ENCODE measurements around the gene TXNDC12.
"Not testable (repeated sequence)": the region's sequence is repeated elsewhere in the genome, so short reads cannot be mapped to it uniquely, and the experiment has no call there.

Gene TXNDC12

DNA sequence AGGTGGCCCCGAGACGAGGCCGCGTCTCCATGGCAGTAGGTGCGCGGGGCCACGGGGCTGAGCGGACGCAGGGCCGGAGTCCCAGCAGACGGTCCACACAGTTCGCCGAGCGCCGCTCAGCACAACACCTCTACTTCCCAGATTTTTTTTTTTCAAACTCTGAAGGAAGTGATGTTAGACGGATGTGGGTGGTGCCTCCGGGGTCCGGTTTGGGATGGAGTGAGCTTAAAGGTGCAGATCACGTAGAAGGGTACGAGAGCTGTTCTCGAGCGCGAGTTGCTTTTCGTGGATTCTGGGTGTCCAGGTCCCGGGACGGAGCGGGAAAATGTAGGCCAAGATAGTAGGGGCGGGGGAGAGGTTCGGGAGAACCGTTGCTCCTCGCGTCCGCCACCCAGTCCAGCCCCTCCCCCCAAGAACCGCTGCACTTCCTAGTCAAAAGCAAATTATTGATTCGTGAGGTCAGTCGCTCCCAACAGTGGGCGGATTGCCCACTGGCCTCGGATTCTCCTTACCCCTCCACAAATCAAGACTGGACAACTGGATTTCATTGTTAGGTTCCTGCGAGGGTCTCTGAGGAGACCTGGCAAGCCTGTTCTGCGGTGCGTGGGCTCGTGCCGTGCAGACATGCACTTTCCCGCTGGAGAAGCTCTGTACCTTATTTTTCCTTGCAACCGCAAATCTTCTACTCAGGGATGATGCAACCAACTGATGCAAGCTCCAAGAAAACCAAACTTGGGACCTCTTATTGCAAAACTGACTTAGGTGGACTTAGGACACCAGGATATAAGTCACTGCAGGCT, at the start of gene TXNDC12:
TSS of gene TXNDC12 (minus strand) at position 126 of the 800 bp plus-strand sequence. CDS start at position 31, 95 bp downstream.
- DNase-seq (ENCODE audit: low read depth, low spot score) = peak; percentile 25

DNA sequence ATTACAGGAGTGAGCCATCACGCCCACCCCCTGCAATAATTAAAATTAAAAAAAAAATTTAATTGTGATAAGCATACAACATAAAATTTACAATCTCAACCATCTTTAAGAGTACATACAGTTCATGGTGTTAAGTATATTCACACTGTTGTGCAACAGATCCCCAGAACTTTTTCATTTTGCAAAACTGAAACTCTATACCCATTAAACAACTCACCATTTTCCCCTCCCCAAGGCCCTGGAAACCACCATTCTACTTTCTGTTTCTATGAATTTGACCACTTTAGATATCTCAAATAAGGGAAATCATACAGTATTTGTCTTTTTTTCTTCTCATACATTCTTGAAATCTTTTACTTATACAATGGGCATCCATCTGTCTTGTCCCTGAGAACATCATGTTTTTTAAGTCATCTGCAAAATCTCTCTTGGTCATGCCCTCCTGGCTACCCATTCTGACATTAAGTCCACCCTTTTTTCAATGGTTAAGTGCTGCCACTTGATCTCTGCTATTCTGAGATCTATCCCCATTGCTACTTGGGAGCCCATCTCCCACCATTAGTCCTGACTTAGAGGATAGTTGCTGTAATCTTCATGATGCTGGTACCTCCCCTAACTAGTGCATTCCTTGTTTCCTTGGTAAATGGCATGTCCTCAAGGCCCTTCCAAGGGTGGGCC, 47.5 kb upstream of the TXNDC12 start:
- DNase-seq (ENCODE audit: low read depth, low spot score) = no peak

DNA sequence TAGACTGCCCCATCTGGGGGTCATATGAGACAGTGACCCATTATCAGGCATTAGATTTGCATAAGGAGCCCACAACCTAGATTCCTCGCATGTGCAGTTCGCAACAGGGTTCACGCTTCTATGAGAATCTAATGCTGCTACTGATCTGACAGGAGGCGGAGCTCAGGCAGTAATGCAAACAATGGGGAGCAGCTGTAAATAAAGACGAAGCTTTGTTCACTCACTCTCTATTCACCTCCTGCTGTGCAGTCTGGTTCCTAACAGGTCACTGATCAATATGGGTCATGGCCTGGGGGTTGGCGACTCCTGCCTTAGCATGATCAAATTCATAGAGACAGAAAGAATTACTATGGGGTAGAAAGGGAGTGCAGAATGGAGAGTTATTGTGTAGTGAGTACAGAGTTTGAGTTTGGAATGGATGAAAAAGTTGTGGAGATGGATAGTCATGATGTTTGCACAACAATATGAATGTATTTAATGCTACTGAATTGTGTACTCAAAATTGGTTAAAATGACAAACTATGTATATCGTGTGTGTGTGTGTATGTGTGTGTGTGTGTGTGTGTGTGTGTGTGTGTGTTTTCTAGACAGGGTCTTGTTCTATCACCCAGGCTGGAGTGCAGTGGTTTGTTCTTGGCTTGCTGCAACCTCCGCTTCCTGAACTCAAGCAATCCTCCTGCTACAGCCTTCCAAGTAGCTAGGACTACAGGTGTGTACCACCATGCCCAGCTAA, 43.3 kb upstream of the TXNDC12 start:
- DNase-seq (ENCODE audit: low read depth, low spot score) = no peak

DNA sequence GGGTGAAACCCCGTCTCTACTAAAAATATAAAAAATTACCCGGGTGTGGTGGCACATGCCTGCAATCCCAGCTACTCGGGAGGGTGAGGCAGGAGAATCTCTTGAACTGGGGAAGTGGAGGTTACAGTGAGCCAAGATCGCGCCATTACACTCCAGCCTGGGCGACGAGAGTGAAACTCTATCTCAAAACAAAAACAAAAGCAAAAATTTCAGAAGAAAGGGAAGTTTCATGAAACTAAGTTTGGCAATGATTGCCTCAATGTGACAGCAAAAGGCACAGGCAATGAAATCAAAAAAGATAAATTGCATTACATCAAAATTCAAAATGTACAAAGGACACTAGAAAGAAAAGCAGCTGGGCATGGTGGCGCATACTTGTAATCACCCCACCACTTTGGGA, 41.2 kb upstream of the TXNDC12 start:
- DNase-seq (ENCODE audit: low read depth, low spot score) = no peak

DNA sequence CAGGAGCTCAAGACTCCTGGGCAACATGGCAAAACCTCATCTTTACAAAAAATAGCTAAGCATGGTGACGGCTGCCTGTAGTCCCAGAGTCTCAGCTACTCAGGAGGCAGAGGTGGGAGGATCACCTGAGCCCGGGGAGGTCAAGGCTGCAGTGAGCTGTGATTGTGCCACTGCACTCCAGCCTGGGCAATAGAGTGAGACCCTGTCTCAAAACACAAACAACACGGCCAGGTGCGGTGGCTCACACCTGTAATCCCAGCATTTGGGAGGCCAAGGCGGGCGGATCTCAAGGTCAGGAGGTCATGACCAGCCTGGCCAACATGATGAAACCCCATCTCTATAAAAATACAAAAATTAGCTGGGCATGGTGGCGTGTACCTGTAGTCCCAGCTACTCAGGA, 39.3 kb upstream of the TXNDC12 start:
- not testable (repeated sequence) for DNase-seq (ENCODE audit: low read depth, low spot score)

DNA sequence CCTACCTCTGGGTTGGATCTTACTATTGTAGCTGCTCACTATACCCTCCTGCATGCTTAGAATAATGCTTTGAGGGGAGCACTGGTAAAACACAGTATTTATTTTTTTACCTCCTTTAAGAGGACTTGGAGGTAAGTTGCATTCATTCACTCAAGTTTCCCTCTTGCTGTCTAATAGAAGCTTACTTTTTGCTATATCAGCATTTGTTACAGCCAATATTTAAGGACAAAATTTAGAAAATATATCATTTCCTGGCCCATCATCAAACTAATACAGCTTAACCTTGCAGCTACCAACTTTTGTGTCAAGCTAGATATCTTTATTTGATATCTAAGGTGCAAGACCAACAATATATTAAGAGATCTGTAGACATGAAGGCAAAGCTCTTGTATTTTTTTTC, 32.9 kb upstream of the TXNDC12 start:
- not testable (repeated sequence) for DNase-seq (ENCODE audit: low read depth, low spot score)

DNA sequence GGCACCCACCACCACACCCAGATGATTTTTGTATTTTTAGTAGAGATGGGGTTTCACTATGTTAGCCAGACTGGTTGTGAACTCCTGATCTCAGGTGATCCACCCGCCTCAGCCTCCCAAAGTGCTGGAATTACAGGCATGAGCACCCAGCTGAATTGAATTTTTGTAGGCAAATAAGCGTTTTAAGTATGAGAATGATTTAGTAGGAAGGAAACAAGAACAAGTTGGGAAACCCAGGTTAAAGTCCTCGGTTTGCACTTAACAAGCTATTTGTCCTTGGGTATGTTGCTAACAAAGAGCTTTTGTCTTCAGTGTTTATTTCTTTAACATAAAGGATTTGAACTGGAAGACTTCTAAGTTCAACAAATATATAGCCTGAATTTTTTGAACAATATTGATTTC, 25.0 kb upstream of the TXNDC12 start:
- DNase-seq (ENCODE audit: low read depth, low spot score) = no peak

DNA sequence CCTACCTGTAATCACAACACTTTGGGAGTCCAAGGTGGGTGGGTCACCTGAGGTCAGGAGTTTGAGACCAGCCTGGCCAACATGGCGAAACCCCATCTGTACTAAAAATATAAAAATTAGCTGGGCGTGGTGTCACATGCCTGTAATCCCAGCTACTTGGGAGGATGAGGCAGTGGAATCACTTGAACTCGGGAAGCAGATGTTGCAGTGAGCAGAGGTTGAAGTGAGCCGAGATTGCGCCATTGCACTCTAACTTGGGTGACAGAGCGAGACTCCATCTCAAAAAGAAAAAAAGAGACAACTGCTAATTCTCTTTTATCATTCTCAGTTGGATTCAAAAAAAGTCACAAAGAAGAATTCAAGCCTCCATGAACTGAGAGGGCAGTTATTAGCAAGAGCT, 22.3 kb upstream of the TXNDC12 start:
- not testable (repeated sequence) for DNase-seq (ENCODE audit: low read depth, low spot score)

DNA sequence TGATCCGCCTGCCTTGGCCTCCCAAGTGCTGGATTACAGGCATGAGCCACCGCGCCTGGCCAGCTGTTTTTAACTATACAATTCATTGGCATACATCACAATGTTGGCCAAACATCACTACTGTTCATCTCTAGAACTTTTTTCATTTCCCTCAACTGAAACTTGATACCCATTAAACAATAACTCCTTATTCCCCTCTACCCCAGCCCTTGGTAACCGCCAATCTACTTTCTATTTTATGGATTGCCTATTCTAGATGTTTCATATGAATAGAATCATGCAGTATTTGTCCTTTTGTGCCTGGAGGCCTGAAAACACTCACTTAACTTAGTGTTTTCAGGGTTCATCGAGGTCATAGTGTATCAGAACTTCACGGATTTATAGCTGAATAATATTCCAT, 17.3 kb upstream of the TXNDC12 start:
- no peak for DNase-seq (ENCODE audit: low read depth, low spot score)

DNA sequence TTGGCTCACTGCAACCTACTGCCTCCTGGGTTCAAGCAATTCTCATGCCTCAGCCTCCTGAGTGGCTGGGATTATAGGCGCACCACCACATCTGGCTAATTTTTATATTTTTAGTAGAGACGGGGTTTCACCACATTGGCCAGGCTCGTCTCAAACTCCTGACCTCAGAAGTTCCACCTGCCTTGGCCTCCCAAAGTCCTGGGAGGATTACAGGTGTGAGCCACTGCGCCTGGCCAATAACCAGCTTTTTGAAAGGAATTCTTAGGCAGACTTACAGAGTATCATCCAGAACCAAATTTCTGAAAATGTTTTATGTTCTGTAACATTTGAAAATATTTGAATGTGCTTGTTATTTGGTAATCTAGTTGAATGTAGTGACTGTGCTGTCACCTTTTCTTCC, 15.7 kb upstream of the TXNDC12 start:
- no peak for DNase-seq (ENCODE audit: low read depth, low spot score)

DNA sequence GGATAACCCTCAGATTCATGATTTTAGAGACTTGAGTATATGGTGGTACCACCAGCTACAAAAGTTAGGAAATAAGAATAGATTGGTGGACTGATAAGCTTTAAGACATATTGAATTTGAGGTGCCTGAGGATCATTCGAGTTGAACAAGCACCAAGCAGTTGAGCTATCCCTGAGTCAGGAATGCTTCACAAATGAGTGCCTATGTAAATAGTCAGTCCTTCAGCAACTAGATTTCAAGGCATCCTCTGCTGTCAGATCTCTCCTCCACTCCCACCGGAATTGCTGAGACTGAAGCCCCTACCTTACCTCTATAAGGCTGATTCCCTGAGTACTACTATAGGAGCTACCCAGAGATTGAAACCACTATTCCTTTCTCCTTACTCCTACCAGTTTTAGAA, 8.2 kb upstream of the TXNDC12 start:
- no peak for DNase-seq (ENCODE audit: low read depth, low spot score)

DNA sequence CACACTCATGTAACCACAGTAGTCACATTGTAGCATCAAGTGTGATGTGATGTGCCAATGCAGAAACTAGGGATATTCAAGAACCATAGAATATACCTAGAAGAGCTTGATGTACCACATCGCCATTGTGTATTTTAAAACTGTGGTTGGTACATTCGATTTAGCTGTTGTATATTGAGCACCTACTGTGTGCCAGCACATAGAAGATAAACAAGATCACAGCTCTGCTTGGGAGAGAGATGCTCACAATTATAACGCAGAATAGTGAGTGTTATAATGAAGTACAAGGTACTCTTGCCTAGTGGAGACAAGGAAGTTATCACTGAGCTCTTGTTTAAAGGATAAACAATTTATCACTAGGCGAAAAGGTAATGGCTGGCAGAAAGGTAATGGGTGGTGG, 5.8 kb upstream of the TXNDC12 start:
- DNase-seq (ENCODE audit: low read depth, low spot score) = no peak

DNA sequence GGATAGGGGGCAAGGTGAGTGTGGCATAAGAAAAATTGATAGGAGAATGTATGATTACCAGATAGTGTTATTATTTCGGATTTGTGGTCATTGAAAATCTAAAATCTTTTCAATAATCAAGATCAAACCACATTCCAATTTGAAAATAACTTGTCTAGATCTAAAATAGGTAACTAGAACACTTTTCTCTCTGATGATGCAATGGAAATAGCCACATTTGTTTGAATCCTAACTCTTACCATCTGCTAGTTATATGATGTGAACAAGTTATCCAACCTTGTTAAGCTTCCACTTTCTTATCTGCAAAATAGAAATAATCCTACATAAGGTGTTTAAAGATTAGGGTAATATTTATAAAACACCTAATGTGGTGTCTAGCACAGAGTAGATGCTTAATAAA, 4.9 kb upstream of the TXNDC12 start:
- DNase-seq (ENCODE audit: low read depth, low spot score) = no peak

DNA sequence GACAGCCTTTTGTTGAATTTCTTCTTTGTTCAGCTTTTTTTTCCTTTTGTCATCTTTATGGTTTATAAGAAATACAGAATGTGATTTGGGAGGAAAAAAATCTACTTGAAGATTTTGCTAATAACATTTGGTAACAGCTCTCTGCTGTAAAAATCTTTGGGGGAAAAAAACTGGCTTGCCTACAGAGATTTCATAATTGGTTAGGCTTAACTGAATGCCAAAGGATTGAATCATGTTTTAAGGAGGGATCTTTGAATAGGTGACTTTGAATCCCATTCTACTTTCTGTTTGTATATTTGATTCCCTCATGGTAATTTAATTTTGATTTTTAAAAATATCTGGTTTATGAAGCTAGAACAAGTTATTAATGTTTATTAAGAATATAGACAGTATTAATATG, 4.3 kb upstream of the TXNDC12 start:
- DNase-seq (ENCODE audit: low read depth, low spot score) = no peak

DNA sequence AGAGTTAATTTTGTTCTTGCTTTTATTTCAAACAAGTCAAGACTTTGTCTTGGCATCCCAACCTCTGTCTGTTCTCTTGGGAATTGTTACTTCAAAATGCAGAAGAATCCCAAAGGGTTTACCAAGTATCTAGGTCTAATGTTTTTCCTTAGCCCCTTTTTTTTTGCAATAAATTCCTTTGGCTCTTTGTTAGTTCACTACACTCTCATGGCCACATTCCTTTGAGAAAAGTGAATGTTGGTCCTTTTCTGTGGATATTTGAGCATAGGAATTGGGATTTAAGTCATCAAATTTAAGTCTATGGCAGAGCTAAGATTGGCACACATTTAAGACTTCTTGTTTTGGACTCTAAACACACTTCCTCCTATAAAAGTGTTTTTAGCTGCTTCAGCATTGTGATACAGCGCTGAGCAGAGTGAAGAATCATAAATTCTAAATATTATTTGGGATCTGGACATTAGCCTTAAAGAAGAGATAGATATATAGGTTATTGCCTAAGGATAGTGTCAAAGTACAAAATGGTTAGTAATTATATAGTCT, 3.0 kb upstream of the TXNDC12 start:
- no peak for DNase-seq (ENCODE audit: low read depth, low spot score)

DNA sequence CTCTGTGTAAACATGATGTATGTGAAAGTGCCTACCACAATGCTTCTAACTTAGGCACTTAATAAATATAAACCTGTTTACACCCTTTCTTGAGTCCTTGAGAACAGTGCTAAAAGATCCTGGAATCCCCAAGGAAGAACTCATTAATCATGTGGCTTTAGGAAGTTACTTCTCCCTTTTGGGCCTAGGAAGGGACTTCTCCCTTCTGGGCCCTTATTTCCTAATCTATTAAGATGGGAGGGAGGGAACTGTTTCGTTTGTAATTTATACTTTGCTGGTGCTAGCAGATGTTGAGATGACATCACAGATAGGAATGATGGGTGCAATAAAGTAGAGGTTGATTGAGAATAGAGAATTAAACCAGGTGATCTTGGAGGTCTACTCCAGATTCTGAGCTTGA, 2.3 kb upstream of the TXNDC12 start:
- DNase-seq (ENCODE audit: low read depth, low spot score) = no peak

DNA sequence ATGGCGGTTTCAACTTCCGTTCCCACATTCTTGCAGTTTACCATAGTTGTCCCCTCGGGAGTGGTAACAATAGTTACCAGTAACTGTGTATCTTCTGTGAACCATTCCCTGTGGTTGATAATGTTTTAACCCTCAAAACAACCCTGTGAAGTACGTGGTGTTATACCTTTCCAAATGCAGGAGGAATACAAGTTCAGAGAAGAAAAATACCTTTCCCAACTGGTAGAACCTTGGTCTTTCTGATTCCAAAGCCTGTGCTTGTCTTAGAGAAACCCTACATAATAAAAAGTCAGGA, 1.9 kb upstream of the TXNDC12 start:
- DNase-seq (ENCODE audit: low read depth, low spot score) = no peak

DNA sequence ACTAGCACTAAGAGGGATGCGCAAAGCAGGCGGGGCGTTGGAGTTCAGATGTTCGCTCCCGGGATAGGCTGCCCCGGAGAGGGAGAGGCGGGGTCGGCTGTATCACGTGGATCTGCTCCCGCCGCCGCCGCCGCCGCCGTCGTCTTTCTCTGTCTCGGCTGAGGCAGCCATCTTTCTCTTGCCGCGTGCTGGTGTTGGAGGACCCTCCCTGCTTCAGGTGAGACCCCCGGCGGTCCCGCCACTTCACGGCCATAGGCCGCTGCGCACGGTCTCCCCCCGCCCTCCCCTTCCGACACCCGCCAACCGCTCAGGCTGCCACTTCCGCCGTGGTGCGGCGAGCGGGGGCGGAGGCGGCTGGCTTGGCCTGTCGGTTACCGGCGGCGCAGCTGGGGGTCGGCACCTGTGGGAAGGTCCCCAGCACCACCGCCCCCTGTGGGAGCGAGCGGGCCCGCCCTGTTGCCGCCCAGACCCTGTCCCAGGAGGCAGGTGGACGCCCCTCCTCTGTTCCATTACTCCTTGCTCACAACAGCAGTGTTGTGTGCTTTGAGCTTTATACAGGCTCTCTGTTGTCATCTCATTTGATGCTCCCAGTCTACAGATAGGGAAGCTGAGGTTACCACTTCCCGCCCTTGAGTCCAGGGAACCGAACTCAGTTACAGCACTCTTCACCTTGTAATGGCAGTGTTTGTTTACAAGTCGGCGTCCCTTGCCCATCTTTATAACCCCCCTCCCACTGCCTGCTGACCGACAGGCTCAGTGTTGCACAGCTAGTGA, 1.4 kb upstream of the TXNDC12 start, which contains the start of gene BTF3L4:
TSS of gene BTF3L4 (plus strand) at position 133 of the 774 bp plus-strand sequence. CDS start 3,553 bp downstream, outside the sequence.
- peak; percentile 89 for DNase-seq (ENCODE audit: low read depth, low spot score)

DNA sequence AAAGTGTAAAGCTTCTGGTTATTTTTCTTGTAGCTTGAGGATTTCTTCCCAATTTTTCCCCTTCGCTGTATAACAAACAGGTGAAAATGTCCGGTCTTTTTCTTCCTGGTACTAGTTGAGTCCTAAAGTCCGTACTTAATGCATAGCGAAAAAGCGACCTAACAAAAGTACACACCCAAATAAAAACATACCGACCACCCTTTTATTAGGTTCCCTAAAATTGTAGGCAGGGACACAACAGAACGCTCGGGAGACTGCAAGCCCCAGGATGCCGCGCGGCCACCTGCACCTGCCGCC, 823 bp upstream of the TXNDC12 start:
- DNase-seq (ENCODE audit: low read depth, low spot score) = no peak

DNA sequence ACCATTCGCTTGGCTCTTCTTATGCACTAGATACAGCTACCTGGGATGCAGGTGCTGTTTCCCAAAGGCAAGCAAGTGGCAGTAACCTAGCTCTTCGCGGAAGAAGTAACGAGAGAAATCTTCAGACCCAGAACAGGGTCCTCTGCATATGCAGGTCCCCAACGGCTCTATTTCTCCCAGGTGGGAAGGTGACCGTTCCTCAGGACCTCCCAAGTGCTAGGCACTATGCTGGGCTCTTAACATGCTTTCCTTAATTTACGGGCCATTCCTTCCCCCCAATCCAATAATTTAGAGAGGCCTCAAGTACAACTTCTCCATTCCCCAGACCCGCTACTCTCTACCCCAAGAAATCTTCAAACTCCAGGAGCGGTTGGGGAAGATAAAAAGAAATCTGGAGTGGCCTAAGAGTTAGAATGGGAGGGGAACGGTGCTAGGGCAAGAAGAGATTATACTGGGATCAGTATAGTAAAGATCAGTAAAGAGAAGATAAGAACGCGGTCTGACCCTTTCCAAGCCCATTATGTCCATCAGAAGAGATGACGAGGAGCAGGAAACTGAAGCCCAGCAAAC, 410 bp downstream of the TXNDC12 start:
- no peak for DNase-seq (ENCODE audit: low read depth, low spot score)

DNA sequence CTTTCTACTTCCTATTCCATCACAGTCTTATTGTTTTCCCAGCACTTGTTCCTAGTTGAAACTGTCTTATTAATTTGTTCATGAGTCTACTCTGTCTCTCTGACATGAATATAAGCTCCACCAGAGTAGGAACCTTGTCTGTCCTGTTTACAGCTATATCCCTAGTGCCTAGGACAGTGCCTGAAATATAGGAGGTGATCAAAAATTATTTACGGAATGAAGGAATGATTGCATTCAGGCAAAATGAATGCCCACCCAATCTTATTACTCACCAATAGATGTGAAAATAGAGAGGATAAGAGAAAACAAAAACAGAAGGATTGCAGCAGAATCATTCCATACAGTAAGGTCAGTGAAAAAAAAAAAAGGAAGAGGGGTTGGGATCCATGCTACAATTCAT, 1.1 kb downstream of the TXNDC12 start:
- no peak for DNase-seq (ENCODE audit: low read depth, low spot score)
